Neural cell (in vitro differentiated cells): ENCODE results near the gene EDNRA.

ENCODE experiments used
- CTCF ChIP-seq: fragments of 450-650 bp; IDR thresholded peaks from 2 replicates; pipeline ENCODE4 v1.5.1; 2014; ENCODE audit warnings: antibody characterized with exemption, mild to moderate bottlenecking, moderate library complexity; ENCODE audit not compliant: poor library complexity, severe bottlenecking
- EZH2 ChIP-seq: fragments of 200-600, 300-800 bp; shearing (Covaris generic), sonication (generic); IDR thresholded peaks from 2 replicates; pipeline ENCODE4 v1.6.1; 2014; ENCODE audit warnings: antibody characterized with exemption, low read length, borderline replicate concordance, mild to moderate bottlenecking; ENCODE audit not compliant: insufficient read depth, poor library complexity, severe bottlenecking
- MXI1 ChIP-seq: fragments of 450-650 bp; conservative IDR thresholded peaks from 2 replicates; pipeline ENCODE4 v1.6.1; 2014; ENCODE audit warnings: antibody characterized with exemption, mild to moderate bottlenecking; ENCODE audit not compliant: poor library complexity, severe bottlenecking
- POLR2AphosphoS5 ChIP-seq: IDR thresholded peaks from 2 replicates; pipeline ENCODE4 v1.6.1; 2012
- RAD21 ChIP-seq: fragments of 450-650 bp; conservative IDR thresholded peaks from 2 replicates; pipeline ENCODE4 v1.6.1; 2014; ENCODE audit warnings: antibody characterized with exemption, mild to moderate bottlenecking, moderate library complexity
- REST ChIP-seq: IDR thresholded peaks from 2 replicates; pipeline ENCODE4 v1.6.1; 2012; ENCODE audit warnings: borderline replicate concordance
- TAF1 ChIP-seq: IDR thresholded peaks from 2 replicates; pipeline ENCODE4 v1.6.1; 2012; ENCODE audit warnings: low read depth

- TF ChIP-seq EZH2 (no peak), REST (no peak), MXI1 (no peak), CTCF (no peak), POLR2AphosphoS5 (no peak), RAD21 (no peak), TAF1 (no peak)
These were observed 7.7 kb downstream of the EDNRA start for GRCh38 chr4:147488556-147488955.
